NCI-H526 treated with DMSO at 0.1 percent for 48 hours (cell line): ENCODE measurements around the gene POLA1.
"Not testable (repeated sequence)": the region's sequence is repeated elsewhere in the genome, so short reads cannot be mapped to it uniquely, and the experiment has no call there.

Experiments
- DNase-seq: peaks from one replicate; lab custom pipeline; 2025; lab: John Stamatoyannopoulos, UW

Gene POLA1

DNA sequence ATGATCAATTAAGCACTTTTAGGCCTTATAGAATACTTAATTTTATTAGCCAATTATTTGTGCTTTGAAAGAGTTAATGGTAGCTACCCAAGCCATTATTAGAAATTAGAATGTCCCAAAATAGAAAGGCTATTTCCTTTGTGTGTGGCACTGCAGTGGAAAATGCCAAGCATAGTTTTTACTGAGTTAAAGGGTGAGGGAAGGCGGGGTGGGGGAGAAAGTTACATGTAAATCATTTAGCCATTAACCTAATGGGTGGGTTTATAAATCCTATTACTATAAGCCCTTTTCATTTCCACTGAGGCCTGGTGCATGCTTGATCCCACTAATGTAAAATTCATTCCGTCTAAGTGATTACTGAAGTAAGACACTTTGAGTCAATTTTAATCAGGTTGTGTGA is 105.8 kb downstream of the POLA1 start:
- no peak for DNase-seq

DNA sequence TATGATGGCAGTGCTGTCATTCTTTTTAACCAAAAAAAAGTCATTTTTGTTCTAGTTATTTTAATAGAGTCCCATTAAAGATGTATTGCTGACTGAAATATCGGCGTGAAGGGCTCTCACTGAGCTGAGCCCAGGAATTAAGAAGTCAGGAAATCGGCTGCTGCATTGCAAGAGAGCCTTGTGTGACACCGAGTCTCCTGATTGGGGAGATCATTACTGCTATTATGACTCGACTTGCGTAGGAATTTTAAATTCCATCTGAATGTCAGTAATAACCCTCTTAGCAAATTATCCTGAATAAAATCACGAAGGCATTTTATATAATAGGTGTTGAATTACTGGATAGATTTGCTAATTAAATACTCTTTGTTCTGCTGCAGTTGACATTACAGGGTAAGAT is 111.5 kb downstream of the POLA1 start:
- no peak for DNase-seq

- DNase-seq, result not testable (repeated sequence)
These were observed 126.1 kb downstream of the POLA1 start for GRCh38 chrX:24819807-24820206.

GRCh38 chrX:24828147-24828546 is 134.4 kb downstream of the POLA1 start:
- DNase-seq, result no peak

DNA sequence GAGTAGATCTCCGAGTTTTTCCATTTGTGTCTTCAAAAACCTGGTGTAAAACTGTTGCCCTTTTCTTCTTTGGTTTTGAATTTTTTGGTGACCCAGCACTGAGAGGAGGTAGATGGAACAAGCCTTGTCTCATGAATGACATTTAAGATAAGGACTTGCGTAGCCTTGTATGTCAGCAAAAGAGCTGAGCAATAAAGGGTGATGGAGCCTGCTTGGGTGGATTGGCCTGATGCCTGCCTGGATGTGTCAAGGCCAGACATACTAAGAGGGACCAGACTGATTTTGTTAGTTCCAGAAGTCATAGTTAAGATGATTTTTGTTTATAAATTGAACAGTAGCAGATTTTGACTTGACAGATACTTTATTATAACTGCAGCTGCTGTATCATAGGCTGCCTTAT is 134.9 kb downstream of the POLA1 start:
- no peak for DNase-seq

DNA sequence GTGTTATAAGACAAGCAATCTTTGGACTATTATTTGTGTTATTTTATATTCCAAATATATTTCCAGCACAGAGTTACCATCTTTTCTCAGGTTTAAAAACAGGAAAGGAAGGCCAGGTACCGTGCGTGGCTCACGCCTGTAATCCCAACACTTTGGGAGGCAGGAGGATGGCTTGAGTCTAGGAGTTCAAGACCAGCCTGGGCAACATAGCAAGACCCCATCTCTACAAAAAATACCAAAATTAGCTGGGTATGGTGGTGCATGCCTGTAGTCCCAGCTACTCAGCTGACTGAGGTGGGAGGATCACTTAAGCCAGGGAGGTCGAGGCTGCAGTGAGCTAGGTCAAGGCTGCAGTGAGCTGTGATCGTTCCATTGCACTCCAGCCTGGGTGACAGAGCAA is 140.0 kb downstream of the POLA1 start:
- DNase-seq, result no peak

GRCh38 chrX:24837966-24838365 is 144.2 kb downstream of the POLA1 start:
- no peak for DNase-seq

DNA sequence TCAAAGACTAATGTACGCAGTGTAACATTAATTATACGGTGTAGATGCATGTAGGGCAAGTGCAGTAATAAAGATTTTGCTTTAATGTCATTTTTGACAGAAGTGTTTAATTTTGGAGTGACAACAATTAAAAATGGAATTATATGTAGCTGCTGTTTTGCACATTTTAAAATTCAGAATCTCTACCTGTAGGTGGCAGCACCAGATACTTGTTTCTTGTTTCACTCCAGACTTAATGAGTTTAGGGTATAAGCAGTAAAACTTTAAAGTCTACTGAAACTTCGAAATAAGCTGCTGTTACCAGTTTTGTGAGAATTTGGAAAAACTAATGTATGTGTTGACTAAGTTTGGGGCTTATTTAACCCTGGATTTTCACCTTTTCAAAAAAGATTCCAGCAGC is 144.9 kb downstream of the POLA1 start:
- DNase-seq, result no peak

GRCh38 chrX:24839331-24839730 is 145.6 kb downstream of the POLA1 start:
- DNase-seq, result no peak

DNA sequence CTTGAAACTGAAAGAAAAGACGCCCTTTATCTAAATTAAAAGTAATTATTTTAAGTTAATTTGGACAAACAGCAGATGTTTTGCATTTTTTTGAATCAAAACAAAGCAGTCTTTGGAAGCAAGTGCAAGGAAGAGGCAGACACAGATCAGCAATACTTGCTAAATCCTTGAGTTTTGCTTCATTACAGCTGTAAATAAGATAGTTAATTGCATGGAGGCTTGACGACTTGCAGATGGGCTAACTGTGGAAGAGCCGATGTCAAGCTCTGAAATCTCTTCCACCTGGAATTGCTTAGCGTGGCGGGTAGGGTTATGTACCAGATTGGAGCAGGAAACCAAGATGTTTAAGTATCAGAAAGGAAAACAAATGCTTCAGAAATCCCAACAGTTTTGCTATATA is 148.8 kb downstream of the POLA1 start:
- DNase-seq, result no peak

- no peak for DNase-seq
These were observed 152.9 kb downstream of the POLA1 start for GRCh38 chrX:24846550-24847150.

DNA sequence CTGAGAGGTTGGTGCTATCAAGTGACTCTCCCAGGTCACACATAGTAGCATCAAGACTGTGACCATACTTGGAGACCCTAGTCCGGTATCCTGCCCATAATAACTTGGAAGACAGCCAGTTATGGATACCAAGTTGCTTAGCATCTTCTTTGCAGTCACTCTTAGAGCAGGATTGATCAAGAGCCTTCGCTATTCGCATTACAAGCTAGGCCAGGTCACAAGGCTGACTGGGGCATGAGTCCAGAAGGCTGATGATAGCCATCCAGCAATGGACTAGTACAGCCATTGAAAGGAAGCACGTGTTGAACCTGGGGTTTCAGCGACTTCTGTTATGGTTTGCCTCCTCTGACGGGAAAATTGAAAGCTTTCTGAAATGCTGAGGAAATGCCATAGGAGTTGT is 157.6 kb downstream of the POLA1 start:
- no peak for DNase-seq

- no peak for DNase-seq
These were observed 158.1 kb downstream of the POLA1 start for GRCh38 chrX:24851780-24852179.

- DNase-seq, result no peak
These were observed 164.5 kb downstream of the POLA1 start for GRCh38 chrX:24858004-24858746.

DNA sequence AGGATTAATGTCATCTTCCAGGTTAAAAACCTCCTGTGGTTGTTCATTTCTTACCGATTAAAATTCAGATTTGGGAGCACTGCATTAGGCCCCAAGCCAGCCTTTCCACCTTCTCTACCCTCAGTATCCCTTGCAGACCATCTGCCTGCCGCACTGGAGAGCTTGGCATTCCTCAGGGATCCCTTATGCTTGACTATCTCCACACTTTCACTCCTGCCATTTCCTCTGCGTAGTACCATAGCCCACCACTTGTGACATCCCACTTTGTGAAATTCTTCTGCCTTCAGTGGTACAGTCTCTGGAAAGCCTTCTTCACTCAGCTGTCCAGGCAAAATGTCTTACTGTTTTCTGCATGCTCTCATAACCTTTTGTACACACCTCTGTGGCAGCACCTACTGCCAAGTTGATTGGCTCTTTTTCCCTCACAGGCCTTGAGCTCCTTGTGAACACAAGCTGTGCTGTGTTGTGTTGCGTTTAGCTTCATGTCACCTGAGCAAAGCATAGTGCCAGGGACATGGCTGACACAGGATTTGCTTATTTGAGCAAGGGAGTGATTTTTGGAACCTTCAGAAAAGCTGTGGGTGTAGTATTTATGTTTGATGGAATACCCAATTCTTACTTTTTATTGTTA is 165.6 kb downstream of the POLA1 start:
- DNase-seq, result no peak

GRCh38 chrX:24860140-24860539 is 166.4 kb downstream of the POLA1 start:
- DNase-seq, result no peak

DNA sequence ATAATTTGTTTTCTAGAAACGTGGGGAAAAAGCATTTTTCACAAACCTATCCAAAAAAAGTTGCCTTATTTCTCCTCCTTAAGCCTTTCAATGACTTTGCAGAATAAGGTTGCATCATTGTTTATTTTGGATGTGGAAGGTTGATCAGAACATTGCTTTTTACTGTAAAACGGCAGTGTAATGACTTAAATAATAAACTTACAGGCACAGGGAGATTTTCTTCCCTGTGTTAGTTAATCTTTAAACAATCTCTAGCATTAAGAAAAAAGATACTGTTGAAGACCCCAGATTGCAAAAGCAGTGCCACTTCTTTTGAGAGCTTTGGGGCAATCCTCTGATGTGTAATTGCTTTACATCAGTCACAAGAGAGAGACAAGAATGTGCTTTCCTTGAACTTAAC is 168.6 kb downstream of the POLA1 start:
- no peak for DNase-seq

DNA sequence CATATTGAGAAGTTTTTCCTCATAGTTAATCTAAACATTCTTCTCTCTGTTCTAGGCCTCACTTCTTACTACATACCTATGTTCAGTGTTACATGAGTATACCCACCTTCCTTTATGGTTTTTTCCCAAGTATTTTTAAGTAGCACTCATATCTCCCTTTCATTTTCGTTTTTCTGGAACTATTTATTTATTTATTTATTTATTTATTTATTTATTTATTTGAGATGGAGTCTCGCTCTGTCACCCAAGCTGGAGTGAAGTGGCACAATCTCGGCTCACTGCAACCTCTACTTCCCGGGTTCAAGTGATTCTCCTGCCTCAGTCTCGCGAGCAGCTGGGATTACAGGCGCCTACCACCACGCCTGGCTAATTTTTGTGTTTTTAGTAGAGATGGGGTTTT is 170.1 kb downstream of the POLA1 start:
- not testable (repeated sequence) for DNase-seq

DNA sequence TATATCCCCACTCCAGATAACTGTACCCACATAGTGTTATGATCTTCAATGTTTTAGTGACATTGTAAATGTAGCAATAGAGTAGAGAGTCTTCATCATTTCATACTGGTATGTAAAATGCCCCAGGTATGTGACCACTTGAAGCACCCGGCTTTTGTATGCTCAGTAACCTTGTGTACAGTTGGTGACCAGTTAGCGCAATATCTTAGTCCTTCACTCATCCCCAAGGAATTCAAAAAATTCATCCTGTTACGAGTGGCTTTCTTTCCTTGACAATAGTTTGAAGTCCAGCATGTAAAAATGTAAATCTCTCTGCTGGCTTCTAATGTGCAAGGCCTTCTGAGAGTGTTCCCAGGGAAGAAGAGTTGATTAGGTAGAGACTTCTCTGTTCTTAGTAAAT is 176.4 kb downstream of the POLA1 start:
- no peak for DNase-seq

DNA sequence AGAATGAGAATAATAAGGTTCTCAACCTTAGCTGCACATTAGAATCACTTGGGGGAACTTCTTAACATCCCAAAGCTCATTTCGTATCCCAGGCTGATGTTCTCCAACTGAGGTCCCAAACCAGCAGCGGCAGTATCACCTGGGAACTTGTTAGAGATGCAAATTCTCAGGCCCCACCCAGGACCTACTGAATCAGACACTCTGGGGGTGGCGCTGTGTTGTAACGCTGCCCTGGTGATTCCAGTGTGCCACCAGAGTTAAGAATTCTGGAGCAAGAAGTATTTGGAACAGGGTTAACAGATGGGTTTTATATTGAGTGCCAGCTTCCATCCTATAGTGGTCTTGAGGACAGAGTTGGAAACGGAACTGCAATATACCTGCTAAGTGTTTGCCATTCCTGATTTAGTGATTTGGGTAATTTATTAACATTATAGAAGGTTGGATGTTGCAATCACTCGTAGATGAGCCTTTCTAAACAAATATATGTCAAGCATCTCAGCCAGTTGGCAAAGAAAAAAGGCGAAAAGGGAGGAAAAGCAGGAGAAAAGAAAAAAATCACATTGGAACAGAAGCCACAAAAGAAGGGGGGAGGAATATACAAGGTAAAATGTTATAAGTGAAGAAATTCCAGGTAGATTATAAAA is 181.0 kb downstream of the POLA1 start:
- peak; percentile 33 for DNase-seq

- DNase-seq, result no peak
These were observed 183.0 kb downstream of the POLA1 start for GRCh38 chrX:24876530-24877287.

- no peak for DNase-seq
These were observed 183.6 kb downstream of the POLA1 start for GRCh38 chrX:24877288-24877664.
